HFFc6 (cell line): ENCODE measurements around the gene PKIG. TPM values are rescaled to one million over a fixed set of nuclear protein-coding genes. Genes with fewer than 3 reads are reported as not detected.

Experiments
- DNase-seq: peaks from one replicate; pipeline ENCODE4 v3.0.0-alpha.2; 2018
- H3K27ac Mint-ChIP-seq: 2 replicates; pipeline ENCODE4 v1.8.0; 2020; ENCODE audit warnings: mild to moderate bottlenecking, mixed read lengths
- H3K27me3 Mint-ChIP-seq: 2 replicates; pipeline ENCODE4 v1.8.0; 2021; ENCODE audit warnings: mild to moderate bottlenecking, moderate library complexity, mixed read lengths; ENCODE audit not compliant: insufficient read depth
- H3K36me3 Mint-ChIP-seq: 2 replicates; pipeline ENCODE4 v1.8.0; 2021; ENCODE audit warnings: low read depth, mixed read lengths
- H3K4me1 Mint-ChIP-seq: 2 replicates; pipeline ENCODE4 v1.8.0; 2020; ENCODE audit warnings: low read depth, mixed read lengths
- H3K4me3 Mint-ChIP-seq: 2 replicates; pipeline ENCODE4 v1.8.0; 2020; ENCODE audit warnings: mild to moderate bottlenecking, moderate library complexity, mixed read lengths
- H3K9me3 Mint-ChIP-seq: 2 replicates; pipeline ENCODE4 v1.8.0; 2020; ENCODE audit warnings: mild to moderate bottlenecking, mixed read lengths
- CTCF ChIP-seq: fragments of 200-600 bp; sonication (generic); IDR thresholded peaks from 2 replicates; pipeline ENCODE4 v1.5.0; 2021; ENCODE audit warnings: antibody characterized with exemption, mild to moderate bottlenecking
- total RNA-seq, 6 experiments: library from RNA; stranded (reverse); fragmentation: NEBNext Ultra II Directional; extraction: Animal tissue kit (Norgen Biotek cat#: 25700); gene quantifications; 2 replicates in 1 of 6; 3 replicates in 5 of 6; pipeline ENCODE4 v1.2.3, GENCODE V29; 2021

Gene PKIG
- total RNA-seq, 6 experiments from 2014 or later, result 35.5 to 57.6 (median 52.0) TPM

GRCh38 chr20:44600301-44600700 lies 17.9 kb downstream of the PKIG start:
- Mint-ChIP-seq H3K27ac (no peak overlapping the region), H3K4me1 (peaks cover 49% of the 10 kb centered on the region)

GRCh38 chr20:44600758-44601201 lies 18.4 kb downstream of the PKIG start:
- Mint-ChIP-seq H3K4me1 (peaks cover 49% of the 10 kb centered on the region), H3K27me3 (no peaks in the 10 kb centered on the region; the same call in 1 of the 2 replicates), H3K9me3 (no peaks in the 10 kb centered on the region), H3K27ac (no peak overlapping the region), H3K4me3 (no peak overlapping the region), H3K36me3 (no peaks in the 10 kb centered on the region)
- TF ChIP-seq CTCF, result no peak
- DNase-seq, result no peak

More at GRCh38 chr20:44600301-44600700, 17.9 kb downstream of the PKIG start:
- H3K27me3 Mint-ChIP-seq, result no peaks in the 10 kb centered on the region; the same call in 1 of the 2 replicates
- TF ChIP-seq CTCF, result no peak
- DNase-seq, result no peak
- H3K36me3 Mint-ChIP-seq, result no peaks in the 10 kb centered on the region
- H3K4me3 Mint-ChIP-seq, result no peak overlapping the region
- H3K9me3 Mint-ChIP-seq, result no peaks in the 10 kb centered on the region

DNA sequence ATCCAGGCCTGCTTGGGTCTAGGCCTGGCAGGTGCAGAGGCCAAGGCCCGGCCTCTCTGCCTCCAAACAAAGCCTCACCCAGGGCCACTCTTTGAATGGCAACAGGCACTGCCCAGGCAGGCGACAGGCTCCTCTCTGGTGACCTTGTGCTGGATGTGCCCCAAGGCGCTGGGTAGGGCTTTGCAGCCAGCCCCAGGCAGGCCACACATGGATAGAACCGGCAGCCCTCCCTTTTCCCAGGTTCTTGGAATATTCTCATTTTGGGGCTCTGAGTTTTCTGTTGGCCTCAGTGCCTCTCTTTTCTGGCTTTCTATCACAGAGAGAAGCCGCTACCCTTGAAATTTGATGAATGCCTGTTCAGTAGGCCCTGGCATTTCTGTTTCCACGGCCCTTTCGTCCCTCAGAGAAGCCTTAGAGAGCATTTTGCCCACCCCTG lies 18.9 kb downstream of the PKIG start:
- Mint-ChIP-seq H3K36me3 (no peaks in the 10 kb centered on the region), H3K27me3 (no peaks in the 10 kb centered on the region; the same call in 1 of the 2 replicates), H3K4me1 (peaks cover 44% of the 10 kb centered on the region), H3K4me3 (no peak overlapping the region), H3K9me3 (no peaks in the 10 kb centered on the region), H3K27ac (peak overlapping the region; percentile 67)
- no peak for DNase-seq
- TF ChIP-seq CTCF, result no peak

GRCh38 chr20:44601801-44602204 lies 19.4 kb downstream of the PKIG start:
- Mint-ChIP-seq H3K4me1 (peaks cover 44% of the 10 kb centered on the region), H3K27ac (peak overlapping the region; percentile 67), H3K27me3 (no peaks in the 10 kb centered on the region; the same call in 1 of the 2 replicates), H3K9me3 (no peaks in the 10 kb centered on the region), H3K4me3 (peak overlapping the region; percentile 48), H3K36me3 (0 out of 2 replicates have a peak, but pooled peaks cover 1% of the 10 kb centered on the region)
- peak; percentile 32 for DNase-seq
- TF ChIP-seq CTCF, result no peak

- H3K4me1 Mint-ChIP-seq, result peaks cover 38% of the 10 kb centered on the region
- H3K9me3 Mint-ChIP-seq, result no peaks in the 10 kb centered on the region
- H3K27me3 Mint-ChIP-seq, result no peaks in the 10 kb centered on the region; the same call in 1 of the 2 replicates
- DNase-seq, result no peak
- H3K4me3 Mint-ChIP-seq, result no peak overlapping the region
- 0 out of 2 replicates have a peak, but pooled peaks cover 4% of the 10 kb centered on the region for H3K36me3 Mint-ChIP-seq
- TF ChIP-seq CTCF, result 0 out of 2 replicates have a peak, but pooled peaks have one; percentile 27
- H3K27ac Mint-ChIP-seq, result no peak overlapping the region
Observed at GRCh38 chr20:44603327-44603726, 20.9 kb downstream of the PKIG start.
